Measurements from ENCODE around the gene ERAP2. TPM values are rescaled to one million over a fixed set of nuclear protein-coding genes. Genes with fewer than 3 reads are reported as not detected.

ERAP2 gene
- total and polyA plus RNA-seq, 2 of the 13 experiments (the other 11 are each of a cell fraction or from before 2014, with no cell fraction given), result 12.8 to 16.6 TPM

DNA sequence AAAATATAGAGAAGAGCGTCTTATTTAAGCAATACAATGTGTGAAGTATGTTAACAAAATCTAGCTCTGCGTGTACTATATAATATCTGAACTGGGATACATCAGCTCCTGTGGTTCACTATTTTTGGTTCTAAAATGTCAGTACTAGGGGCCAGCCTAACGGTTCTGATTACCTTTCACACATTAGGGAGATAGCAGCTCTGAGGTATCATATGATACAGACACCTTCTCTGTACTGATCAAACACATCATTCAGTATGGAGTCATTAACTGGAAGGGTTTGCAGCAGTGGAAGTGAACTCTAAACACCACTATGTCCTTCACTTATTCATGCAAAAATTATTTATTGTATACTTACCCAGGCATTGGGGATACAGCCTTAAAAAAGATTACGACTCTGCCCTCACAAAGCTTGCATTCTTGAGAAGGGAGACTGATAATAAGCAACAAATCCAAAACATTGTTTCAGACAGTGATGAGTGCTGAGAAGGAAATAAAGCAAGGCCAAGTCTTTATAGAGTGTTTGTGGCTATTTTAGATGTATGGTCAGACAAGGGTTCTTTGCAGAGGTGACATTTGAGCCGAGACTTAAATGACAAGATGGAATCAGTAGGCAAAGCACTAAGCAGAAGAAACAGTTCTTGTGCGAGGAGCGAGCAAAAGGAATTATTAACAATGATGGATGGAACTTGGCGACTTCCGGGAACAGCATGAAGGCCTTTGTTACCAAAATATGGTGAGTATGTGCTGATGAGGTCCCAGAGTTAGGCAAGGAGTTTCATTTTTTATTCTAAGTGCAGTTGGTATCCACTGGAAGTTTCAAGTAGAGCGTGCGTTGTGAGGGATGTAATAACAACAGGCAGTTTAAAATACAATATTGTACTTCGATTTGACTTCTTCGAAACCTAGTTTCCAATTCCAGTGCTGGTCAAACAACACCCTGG lies 57.7 kb downstream of the ERAP2 start (continued):
- TF ChIP-seq, protein P1, sequence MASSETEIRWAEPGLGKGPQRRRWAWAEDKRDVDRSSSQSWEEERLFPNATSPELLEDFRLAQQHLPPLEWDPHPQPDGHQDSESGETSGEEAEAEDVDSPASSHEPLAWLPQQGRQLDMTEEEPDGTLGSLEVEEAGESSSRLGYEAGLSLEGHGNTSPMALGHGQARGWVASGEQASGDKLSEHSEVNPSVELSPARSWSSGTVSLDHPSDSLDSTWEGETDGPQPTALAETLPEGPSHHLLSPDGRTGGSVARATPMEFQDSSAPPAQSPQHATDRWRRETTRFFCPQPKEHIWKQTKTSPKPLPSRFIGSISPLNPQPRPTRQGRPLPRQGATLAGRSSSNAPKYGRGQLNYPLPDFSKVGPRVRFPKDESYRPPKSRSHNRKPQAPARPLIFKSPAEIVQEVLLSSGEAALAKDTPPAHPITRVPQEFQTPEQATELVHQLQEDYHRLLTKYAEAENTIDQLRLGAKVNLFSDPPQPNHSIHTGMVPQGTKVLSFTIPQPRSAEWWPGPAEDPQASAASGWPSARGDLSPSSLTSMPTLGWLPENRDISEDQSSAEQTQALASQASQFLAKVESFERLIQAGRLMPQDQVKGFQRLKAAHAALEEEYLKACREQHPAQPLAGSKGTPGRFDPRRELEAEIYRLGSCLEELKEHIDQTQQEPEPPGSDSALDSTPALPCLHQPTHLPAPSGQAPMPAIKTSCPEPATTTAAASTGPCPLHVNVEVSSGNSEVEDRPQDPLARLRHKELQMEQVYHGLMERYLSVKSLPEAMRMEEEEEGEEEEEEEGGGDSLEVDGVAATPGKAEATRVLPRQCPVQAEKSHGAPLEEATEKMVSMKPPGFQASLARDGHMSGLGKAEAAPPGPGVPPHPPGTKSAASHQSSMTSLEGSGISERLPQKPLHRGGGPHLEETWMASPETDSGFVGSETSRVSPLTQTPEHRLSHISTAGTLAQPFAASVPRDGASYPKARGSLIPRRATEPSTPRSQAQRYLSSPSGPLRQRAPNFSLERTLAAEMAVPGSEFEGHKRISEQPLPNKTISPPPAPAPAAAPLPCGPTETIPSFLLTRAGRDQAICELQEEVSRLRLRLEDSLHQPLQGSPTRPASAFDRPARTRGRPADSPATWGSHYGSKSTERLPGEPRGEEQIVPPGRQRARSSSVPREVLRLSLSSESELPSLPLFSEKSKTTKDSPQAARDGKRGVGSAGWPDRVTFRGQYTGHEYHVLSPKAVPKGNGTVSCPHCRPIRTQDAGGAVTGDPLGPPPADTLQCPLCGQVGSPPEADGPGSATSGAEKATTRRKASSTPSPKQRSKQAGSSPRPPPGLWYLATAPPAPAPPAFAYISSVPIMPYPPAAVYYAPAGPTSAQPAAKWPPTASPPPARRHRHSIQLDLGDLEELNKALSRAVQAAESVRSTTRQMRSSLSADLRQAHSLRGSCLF (CRISPR knock-in tag; IDR thresholded peaks at IDR 0.05; ENCODE audit: borderline replicate concordance), result no peak
- no peak for TF ChIP-seq ZNF430 (CRISPR knock-in tag; IDR thresholded peaks at IDR 0.05)
- TF ChIP-seq TSC22D2 (CRISPR knock-in tag; IDR thresholded peaks at IDR 0.05; ENCODE audit: borderline replicate concordance), result no peak
- no peak for TF ChIP-seq ZNF3 (CRISPR knock-in tag; IDR thresholded peaks at IDR 0.05)
- TF ChIP-seq AGO2 (optimal IDR thresholded peaks at IDR 0.05; ENCODE audit: low read depth, low read length), result no peak
- no peak for TF ChIP-seq PHB2 (IDR thresholded peaks at IDR 0.05; ENCODE audit: partially characterized antibody)
- TF ChIP-seq PRPF4 (IDR thresholded peaks at IDR 0.05; ENCODE audit: low read depth, low read length, poor library complexity, severe bottlenecking), result no peak
- TF ChIP-seq RCOR2 (CRISPR knock-in tag; IDR thresholded peaks at IDR 0.05), result no peak
- TF ChIP-seq ZNF792 (CRISPR knock-in tag; IDR thresholded peaks at IDR 0.05), result no peak

Measured in HepG2 (cell line).